WERI-Rb-1 (cell line): ENCODE measurements around the gene PNPLA6.
"Not testable (repeated sequence)": the region's sequence is repeated elsewhere in the genome, so short reads cannot be mapped to it uniquely, and the experiment has no call there.

Source experiments
- DNase-seq: peaks from one replicate; pipeline ENCODE4 v3.0.0-alpha.2; 2020
- H3K27ac ChIP-seq: fragments of 250-450 bp; sonication (Bioruptor Pico); 2 replicates; pipeline ENCODE4 v1.5.1; 2020; ENCODE audit warnings: mild to moderate bottlenecking, moderate library complexity
- H3K27me3 ChIP-seq: fragments of 250-450 bp; sonication (Bioruptor Pico); 2 replicates; pipeline ENCODE4 v1.5.1; 2021; ENCODE audit warnings: mild to moderate bottlenecking, low read depth, moderate library complexity; ENCODE audit not compliant: insufficient read depth, severe bottlenecking
- H3K36me3 ChIP-seq: fragments of 250-450 bp; sonication (Bioruptor Pico); 2 replicates; pipeline ENCODE4 v1.5.1; 2020; ENCODE audit warnings: mild to moderate bottlenecking, moderate library complexity
- H3K4me3 ChIP-seq: 2 replicates; pipeline ENCODE4 v1.5.1; 2011; ENCODE audit warnings: low read depth, mild to moderate bottlenecking, control low read depth, low read length
- H3K9me3 ChIP-seq: fragments of 250-450 bp; sonication (Bioruptor Pico); 2 replicates; pipeline ENCODE4 v1.5.1; 2021; ENCODE audit warnings: mild to moderate bottlenecking, moderate library complexity; ENCODE audit not compliant: severe bottlenecking
- TF ChIP-seq, protein P1 (sequence below): IDR thresholded peaks from 2 replicates; pipeline ENCODE4 v1.5.1; 2011; ENCODE audit warnings: low read depth, mild to moderate bottlenecking, control low read depth, inconsistent platforms, low read length

Gene PNPLA6

DNA sequence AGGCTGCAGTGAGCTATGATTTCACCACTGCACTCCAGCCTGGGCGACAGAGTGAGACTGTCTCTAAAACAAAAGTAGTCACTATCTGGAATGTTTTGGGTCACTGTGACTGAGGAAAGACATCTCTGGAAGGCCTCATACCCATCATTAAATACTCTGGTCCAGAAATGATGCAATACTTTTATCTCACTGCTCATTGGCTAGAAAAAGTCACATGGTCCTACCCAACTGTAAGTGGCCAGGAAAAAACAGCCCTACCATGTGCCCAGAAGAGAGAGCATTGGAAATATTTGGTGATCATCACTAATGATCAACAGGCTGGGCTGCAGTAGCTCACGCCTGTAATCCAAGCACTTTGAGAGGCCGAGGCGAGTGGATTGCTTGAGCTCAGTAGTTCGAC, 29.8 kb downstream of the PNPLA6 start:
- H3K9me3 ChIP-seq: no peaks in the 10 kb centered on the region
- DNase-seq: no peak

DNA sequence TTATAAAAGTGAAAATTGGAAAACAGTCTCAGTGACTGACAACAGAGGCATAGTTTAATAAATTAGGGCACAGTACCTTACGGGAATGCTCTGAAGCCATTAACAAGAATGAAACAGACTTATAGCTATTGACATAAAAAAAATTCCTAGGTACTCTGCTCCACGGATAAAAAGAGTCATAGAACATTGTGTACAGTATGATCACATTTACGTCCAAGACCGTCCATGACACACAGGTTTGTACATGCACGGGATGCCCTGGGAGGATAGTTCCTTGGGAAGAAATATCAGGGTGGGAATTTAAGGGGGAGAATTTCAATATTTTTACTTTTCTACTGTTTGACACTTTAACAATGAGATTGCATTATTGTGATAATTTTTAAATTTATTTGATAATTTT, 35.2 kb downstream of the PNPLA6 start:
- Histone ChIP-seq H3K4me3 (no peak overlapping the region), H3K36me3 (no peaks in the 10 kb centered on the region), H3K27me3 (no peaks in the 10 kb centered on the region), H3K9me3 (no peaks in the 10 kb centered on the region), H3K27ac (no peak overlapping the region)
- DNase-seq: no peak
- TF ChIP-seq, protein P1, sequence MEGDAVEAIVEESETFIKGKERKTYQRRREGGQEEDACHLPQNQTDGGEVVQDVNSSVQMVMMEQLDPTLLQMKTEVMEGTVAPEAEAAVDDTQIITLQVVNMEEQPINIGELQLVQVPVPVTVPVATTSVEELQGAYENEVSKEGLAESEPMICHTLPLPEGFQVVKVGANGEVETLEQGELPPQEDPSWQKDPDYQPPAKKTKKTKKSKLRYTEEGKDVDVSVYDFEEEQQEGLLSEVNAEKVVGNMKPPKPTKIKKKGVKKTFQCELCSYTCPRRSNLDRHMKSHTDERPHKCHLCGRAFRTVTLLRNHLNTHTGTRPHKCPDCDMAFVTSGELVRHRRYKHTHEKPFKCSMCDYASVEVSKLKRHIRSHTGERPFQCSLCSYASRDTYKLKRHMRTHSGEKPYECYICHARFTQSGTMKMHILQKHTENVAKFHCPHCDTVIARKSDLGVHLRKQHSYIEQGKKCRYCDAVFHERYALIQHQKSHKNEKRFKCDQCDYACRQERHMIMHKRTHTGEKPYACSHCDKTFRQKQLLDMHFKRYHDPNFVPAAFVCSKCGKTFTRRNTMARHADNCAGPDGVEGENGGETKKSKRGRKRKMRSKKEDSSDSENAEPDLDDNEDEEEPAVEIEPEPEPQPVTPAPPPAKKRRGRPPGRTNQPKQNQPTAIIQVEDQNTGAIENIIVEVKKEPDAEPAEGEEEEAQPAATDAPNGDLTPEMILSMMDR: no peak

More for the DNA sequence above, 29.8 kb downstream of the PNPLA6 start:
- no peaks in the 10 kb centered on the region for H3K36me3 ChIP-seq
- TF ChIP-seq, protein P1: no peak
- no peaks in the 10 kb centered on the region for H3K27me3 ChIP-seq
- H3K27ac ChIP-seq: no peak overlapping the region
- H3K4me3 ChIP-seq: no peak overlapping the region

DNA sequence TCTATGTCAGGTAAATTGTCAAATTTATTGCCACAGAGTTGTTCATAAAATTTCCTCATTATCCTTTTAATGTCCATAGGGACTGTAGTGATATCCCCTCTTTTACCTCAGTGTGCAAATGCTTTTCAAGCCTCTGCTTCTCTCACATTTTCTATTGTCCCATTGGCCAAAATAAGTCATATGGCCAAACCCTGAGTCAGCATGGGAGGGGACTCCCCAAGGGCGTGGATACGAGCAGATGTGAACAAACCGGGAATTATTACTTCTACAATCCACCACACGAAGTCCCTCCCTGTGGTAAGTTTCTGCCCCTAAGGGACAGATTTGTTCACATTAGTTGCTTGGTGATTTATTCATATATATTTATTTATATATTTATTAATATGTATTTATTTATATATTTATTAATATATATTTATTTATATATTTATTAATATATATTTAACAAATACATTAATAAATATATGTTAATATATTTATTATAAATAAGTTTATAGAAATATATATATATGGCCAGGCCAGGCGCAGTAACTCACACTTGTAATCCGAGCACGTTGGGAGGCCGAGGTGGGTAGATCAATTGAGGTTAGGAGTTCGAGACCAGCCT, 40.0 kb downstream of the PNPLA6 start:
- Histone ChIP-seq H3K36me3 (no peaks in the 10 kb centered on the region), H3K9me3 (no peaks in the 10 kb centered on the region), H3K27ac (no peak overlapping the region), H3K27me3 (no peaks in the 10 kb centered on the region), H3K4me3 (no peak overlapping the region)
- TF ChIP-seq, protein P1: no peak
- no peak for DNase-seq

DNA sequence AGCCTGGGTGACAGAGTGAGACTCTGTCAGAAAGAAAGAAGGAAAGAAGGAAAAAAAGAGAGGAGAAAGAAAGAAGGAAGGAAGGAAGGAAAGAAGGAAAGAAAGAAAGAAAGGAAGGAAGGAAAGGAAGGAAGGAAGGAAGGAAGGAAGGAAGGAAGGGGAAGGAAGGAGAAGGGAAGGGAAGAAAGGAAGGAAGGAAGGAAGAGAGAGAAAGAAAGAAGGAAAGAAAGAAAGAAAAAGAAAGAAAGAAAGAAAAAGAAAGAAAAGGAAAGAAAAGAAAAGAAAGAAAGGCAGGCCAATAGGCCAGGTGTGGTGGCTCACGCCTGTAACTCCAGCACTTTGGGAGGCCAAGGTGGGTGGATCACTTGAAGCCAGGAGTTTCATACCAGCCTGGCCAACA, 41.9 kb downstream of the PNPLA6 start:
- not testable (repeated sequence) for H3K9me3 ChIP-seq, H3K27me3 ChIP-seq, H3K4me3 ChIP-seq, H3K27ac ChIP-seq, H3K36me3 ChIP-seq, DNase-seq

DNA sequence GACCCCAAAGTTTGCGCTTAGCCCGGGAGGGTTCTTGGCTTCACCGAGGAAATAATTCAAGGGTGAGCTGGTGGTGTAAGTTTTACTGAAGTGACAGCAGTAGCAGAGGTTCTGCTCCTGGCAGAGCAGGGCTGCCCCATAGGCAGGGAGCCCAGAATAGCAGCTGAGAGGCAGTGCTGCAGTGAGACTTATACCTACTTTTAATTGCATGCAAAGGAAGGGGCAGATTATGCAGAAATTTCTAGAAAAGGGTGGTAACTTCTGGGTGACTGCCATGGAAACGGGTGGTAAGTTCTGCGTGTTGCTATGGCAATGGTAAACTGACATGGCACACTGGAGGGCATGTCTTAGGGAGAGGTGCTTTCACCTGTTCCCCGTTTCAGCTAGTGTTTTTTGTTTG, 42.6 kb downstream of the PNPLA6 start:
- no peak overlapping the region for H3K4me3 ChIP-seq
- no peaks in the 10 kb centered on the region for H3K9me3 ChIP-seq
- no peak overlapping the region for H3K27ac ChIP-seq
- DNase-seq: no peak
- no peaks in the 10 kb centered on the region for H3K27me3 ChIP-seq
- TF ChIP-seq, protein P1: no peak
- H3K36me3 ChIP-seq: no peaks in the 10 kb centered on the region

DNA sequence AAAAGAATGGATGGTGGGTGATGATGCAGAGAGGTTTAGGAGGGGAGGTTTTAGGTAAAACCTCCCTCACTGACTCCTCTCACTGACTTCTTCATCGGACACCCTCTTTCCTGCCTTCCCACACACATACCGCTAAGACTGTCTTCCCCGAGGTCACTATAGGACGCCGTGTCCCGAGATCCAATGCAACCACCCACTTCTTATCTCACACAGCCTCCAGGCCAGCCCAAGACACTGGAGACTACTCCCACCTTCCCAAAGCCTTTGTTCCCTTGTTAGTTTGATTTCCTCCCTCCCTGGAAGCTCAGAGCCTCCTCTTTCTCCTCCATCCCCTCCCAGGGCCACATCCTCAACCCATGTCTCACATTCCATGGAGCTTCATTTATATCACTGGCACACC, 43.7 kb downstream of the PNPLA6 start:
- TF ChIP-seq, protein P1: no peak
- Histone ChIP-seq H3K4me3 (no peak overlapping the region), H3K9me3 (no peaks in the 10 kb centered on the region), H3K36me3 (no peaks in the 10 kb centered on the region), H3K27ac (no peak overlapping the region), H3K27me3 (no peaks in the 10 kb centered on the region)
- DNase-seq: no peak
